RWPE2 (cell line): ENCODE measurements around the gene MAP2.

Source experiments
- ATAC-seq: fragments of 200-7000 bp; cut with Tn5 transposase; 3 replicates; pipeline ENCODE4 v1.9.1; 2021; ENCODE audit warnings: low read depth
- DNase-seq: peaks from one replicate; pipeline ENCODE4 v3.0.0-alpha.2; 2020; ENCODE audit warnings: low spot score
- H3K27ac ChIP-seq: fragments of 450-650 bp; 2 replicates; pipeline ENCODE4 v1.5.1; 2017; ENCODE audit warnings: mild to moderate bottlenecking; ENCODE audit not compliant: poor library complexity, severe bottlenecking
- H3K27me3 ChIP-seq: fragments of 250-450 bp; sonication (Bioruptor Pico); 2 replicates; pipeline ENCODE4 v1.5.1; 2021; ENCODE audit warnings: mild to moderate bottlenecking, moderate library complexity; ENCODE audit not compliant: insufficient read depth, poor library complexity, severe bottlenecking
- H3K36me3 ChIP-seq: fragments of 250-450 bp; sonication (Bioruptor Pico); 2 replicates; pipeline ENCODE4 v1.5.1; 2020; ENCODE audit warnings: low read depth, mild to moderate bottlenecking, moderate library complexity
- H3K4me1 ChIP-seq: fragments of 250-450 bp; sonication (Bioruptor Pico); 2 replicates; pipeline ENCODE4 v1.5.1; 2021; ENCODE audit warnings: mild to moderate bottlenecking, moderate library complexity; ENCODE audit not compliant: insufficient read depth, poor library complexity, severe bottlenecking
- H3K4me3 ChIP-seq: fragments of 250-450 bp; sonication (Bioruptor Pico); 2 replicates; pipeline ENCODE4 v1.5.1; 2021; ENCODE audit warnings: mild to moderate bottlenecking, moderate library complexity; ENCODE audit not compliant: severe bottlenecking
- H3K9me3 ChIP-seq: fragments of 250-450 bp; sonication (Bioruptor Pico); 2 replicates; pipeline ENCODE4 v1.5.1; 2021; ENCODE audit warnings: mild to moderate bottlenecking, moderate library complexity; ENCODE audit not compliant: severe bottlenecking
- TF ChIP-seq, protein P1 (sequence below): fragments of 450-650 bp; IDR thresholded peaks from one replicate; pipeline ENCODE4 v1.5.1; 2017; ENCODE audit warnings: mild to moderate bottlenecking, moderate library complexity; ENCODE audit not compliant: poor library complexity, severe bottlenecking

The MAP2 gene

DNA sequence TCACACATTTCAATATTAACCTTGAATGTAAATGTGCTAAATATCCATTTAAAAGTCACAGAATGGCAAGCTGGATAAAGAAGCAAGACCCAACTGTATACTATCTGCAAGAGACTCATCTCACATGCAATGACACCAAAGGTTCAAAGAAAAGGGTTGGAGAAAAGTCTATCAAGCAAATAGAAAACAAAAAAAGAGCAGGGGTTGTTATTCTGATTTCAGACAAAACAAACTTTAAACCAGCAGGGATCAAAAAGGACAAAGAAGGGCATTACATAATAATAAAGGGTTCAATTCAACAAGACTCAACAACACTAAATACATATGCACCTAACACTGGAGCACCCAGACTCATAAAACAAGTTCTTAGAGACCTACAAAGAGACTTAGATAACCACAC is 333.3 kb downstream of the MAP2 start:
- no peaks in the 10 kb centered on the region for H3K9me3 ChIP-seq
- ATAC-seq (no peak), DNase-seq (no peak)
- H3K4me3 ChIP-seq = no peak overlapping the region
- TF ChIP-seq, protein P1, sequence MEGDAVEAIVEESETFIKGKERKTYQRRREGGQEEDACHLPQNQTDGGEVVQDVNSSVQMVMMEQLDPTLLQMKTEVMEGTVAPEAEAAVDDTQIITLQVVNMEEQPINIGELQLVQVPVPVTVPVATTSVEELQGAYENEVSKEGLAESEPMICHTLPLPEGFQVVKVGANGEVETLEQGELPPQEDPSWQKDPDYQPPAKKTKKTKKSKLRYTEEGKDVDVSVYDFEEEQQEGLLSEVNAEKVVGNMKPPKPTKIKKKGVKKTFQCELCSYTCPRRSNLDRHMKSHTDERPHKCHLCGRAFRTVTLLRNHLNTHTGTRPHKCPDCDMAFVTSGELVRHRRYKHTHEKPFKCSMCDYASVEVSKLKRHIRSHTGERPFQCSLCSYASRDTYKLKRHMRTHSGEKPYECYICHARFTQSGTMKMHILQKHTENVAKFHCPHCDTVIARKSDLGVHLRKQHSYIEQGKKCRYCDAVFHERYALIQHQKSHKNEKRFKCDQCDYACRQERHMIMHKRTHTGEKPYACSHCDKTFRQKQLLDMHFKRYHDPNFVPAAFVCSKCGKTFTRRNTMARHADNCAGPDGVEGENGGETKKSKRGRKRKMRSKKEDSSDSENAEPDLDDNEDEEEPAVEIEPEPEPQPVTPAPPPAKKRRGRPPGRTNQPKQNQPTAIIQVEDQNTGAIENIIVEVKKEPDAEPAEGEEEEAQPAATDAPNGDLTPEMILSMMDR = no peak
- H3K27ac ChIP-seq = no peak overlapping the region
- no peaks in the 10 kb centered on the region for H3K36me3 ChIP-seq
- H3K4me1 ChIP-seq = no peaks in the 10 kb centered on the region
- peaks cover 8% of the 10 kb centered on the region for H3K27me3 ChIP-seq

DNA sequence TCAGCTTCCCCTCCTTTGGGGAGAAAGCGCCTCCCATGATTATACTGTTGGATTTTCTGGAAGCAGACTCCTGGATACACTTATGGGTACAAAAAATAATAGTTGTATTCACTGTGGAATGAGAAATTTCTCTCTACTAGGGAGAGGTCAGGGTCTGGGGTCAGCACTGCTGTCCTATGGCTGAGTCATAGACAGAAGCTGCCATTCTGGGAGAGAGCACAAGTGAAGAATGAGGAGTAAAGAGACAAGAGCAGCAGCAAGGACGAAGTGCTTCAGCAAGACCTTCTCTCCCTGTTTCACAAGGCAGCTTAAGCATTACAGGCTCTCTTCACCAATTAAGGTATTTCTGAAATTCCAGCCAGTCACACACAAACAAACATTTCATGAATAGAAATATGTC is 337.7 kb downstream of the MAP2 start:
- TF ChIP-seq, protein P1 = no peak
- H3K36me3 ChIP-seq = no peaks in the 10 kb centered on the region
- DNase-seq = no peak
- H3K4me3 ChIP-seq = no peak overlapping the region
- no peaks in the 10 kb centered on the region for H3K4me1 ChIP-seq
- H3K9me3 ChIP-seq = no peaks in the 10 kb centered on the region
- no peak overlapping the region for H3K27ac ChIP-seq
- ATAC-seq = no peak
- peaks cover 8% of the 10 kb centered on the region for H3K27me3 ChIP-seq

DNA sequence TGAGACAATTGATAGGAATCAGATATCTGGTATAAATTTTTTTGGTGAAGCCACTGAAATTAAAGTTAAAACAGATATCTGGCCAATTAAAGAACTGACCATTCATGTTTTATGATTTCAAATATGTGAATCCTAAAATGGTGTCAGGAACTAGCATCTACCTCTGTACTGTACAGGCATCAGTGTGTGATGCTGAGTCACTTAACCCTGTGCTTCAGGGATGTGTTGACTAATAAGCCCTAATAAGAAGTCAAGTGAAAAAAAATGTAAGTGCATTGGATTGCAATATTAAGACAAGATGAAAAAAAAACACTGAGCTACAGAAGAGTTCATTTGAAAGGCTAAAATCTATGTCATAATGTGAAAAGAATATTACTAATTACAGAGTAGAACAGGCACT is 338.7 kb downstream of the MAP2 start:
- ATAC-seq (peak; percentile 61; the same call in 2 of the 3 replicates), DNase-seq (no peak)
- H3K4me1 ChIP-seq = no peaks in the 10 kb centered on the region
- no peaks in the 10 kb centered on the region for H3K9me3 ChIP-seq
- TF ChIP-seq, protein P1 = no peak
- no peaks in the 10 kb centered on the region for H3K36me3 ChIP-seq
- no peak overlapping the region for H3K27ac ChIP-seq
- H3K4me3 ChIP-seq = no peak overlapping the region
- H3K27me3 ChIP-seq = peaks cover 4% of the 10 kb centered on the region

DNA sequence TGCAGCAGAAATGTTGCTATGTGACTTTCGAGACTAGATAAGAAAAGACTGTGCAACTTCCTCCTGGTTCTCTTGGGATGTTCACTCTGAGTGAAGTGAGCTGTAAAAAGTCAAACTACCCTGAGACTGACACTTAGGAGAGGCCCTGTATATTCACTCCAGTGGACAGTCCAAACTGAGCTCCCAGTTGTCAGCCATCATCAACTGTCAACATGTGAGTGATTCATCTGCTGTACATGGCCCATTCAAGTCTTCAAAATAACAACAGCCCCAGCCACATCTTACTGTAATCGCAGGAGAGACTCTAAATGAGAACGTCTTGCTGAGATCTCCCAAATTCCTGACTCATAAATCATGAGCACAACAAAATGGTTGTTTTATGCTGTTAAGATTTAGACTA is 339.3 kb downstream of the MAP2 start:
- Histone ChIP-seq H3K27ac (no peak overlapping the region), H3K36me3 (no peaks in the 10 kb centered on the region), H3K4me1 (no peaks in the 10 kb centered on the region), H3K9me3 (no peaks in the 10 kb centered on the region), H3K4me3 (no peak overlapping the region), H3K27me3 (no peaks in the 10 kb centered on the region)
- ATAC-seq = no peak
- DNase-seq = no peak
- TF ChIP-seq, protein P1 = no peak

DNA sequence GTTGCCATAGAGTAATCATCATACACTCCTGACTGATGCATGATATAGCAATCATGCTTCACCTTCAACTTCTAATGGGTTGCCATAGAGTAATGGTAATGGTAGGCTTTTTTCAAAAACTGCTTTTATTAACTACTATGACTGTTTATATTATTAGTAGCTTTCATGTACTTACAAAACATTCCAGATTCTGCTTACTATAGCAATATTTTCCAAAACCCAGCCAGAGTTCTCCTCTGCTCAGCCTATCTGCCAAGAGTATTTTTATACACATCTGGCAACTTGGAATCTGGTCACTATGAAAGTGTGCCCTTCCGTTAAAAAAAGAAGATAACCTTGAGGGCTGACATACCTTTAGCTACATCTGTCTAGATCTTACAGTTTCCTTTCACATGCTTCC is 342.8 kb downstream of the MAP2 start:
- no peak overlapping the region for H3K4me3 ChIP-seq
- H3K4me1 ChIP-seq = no peaks in the 10 kb centered on the region
- H3K9me3 ChIP-seq = no peaks in the 10 kb centered on the region
- H3K27ac ChIP-seq = no peak overlapping the region
- TF ChIP-seq, protein P1 = no peak
- no peak for DNase-seq
- no peaks in the 10 kb centered on the region for H3K36me3 ChIP-seq
- no peak for ATAC-seq
- H3K27me3 ChIP-seq = no peaks in the 10 kb centered on the region
